Caco-2 (cell line): Measurements from ENCODE around the gene RNF19B. TPM values are rescaled to one million over a fixed set of nuclear protein-coding genes. Genes with fewer than 3 reads are reported as not detected.
A peak's percentile ranks its signal among the peaks of the same experiment; 100 is the strongest.

ENCODE experiments used
- BruUV-seq: library from RNA; stranded (reverse); fragments of 400-500 nt; replicated peaks from 2 replicates; lab custom pipeline; 2021; lab: Mats Ljungman, UMichigan
- CTCF ChIA-PET: fragments of 300-600 bp; sonication (Branson Sonifier 250); formaldehyde crosslinking; loops from one replicate; lab custom pipeline; 2022; ENCODE audit warnings: antibody characterized with exemption; lab: Charles Lee
- POLR2A ChIA-PET: fragments of 300-600 bp; sonication (Branson Sonifier 250); formaldehyde crosslinking; loops from one replicate; lab custom pipeline; 2022; ENCODE audit warnings: antibody characterized with exemption; lab: Charles Lee
- DNase-seq, 2 experiments: peaks; one replicate each; pipeline versions ENCODE4 v3.0.0 to v3.0.0-alpha.2; 2020 to 2022
- H3K27me3 ChIP-seq: replicated peaks from 2 replicates; pipeline ENCODE4 v1.6.0; 2011; ENCODE audit warnings: low read length; ENCODE audit not compliant: control insufficient read depth, insufficient read depth
- H3K36me3 ChIP-seq: 2 replicates; pipeline ENCODE4 v1.5.1; 2011; ENCODE audit warnings: low read length; ENCODE audit not compliant: control insufficient read depth, insufficient read depth
- H3K4me1 ChIP-seq: fragments of 250-450 bp; sonication (Bioruptor Pico); 2 replicates; pipeline ENCODE4 v1.5.1; 2020; ENCODE audit warnings: mild to moderate bottlenecking
- H3K4me3 ChIP-seq: 2 replicates; pipeline ENCODE4 v1.5.1; 2011; ENCODE audit warnings: low read depth, mild to moderate bottlenecking, control low read depth, low read length
- H3K9me3 ChIP-seq: fragments of 250-450 bp; sonication (Bioruptor Pico); 2 replicates; pipeline ENCODE4 v1.5.1; 2020; ENCODE audit warnings: mild to moderate bottlenecking, moderate library complexity
- H3K27ac Mint-ChIP-seq: one replicate; pipeline ENCODE4 v1.8.0; 2022; ENCODE audit warnings: mixed read lengths; ENCODE audit not compliant: unreplicated experiment
- H3K27me3 Mint-ChIP-seq: one replicate; pipeline ENCODE4 v1.8.0; 2022; ENCODE audit warnings: mixed read lengths; ENCODE audit not compliant: insufficient read depth, unreplicated experiment
- H3K36me3 Mint-ChIP-seq: one replicate; pipeline ENCODE4 v1.8.0; 2022; ENCODE audit warnings: mild to moderate bottlenecking, mixed read lengths; ENCODE audit not compliant: insufficient read depth, unreplicated experiment
- H3K4me1 Mint-ChIP-seq: one replicate; pipeline ENCODE4 v1.8.0; 2022; ENCODE audit warnings: low read depth, mixed read lengths; ENCODE audit not compliant: unreplicated experiment
- H3K4me3 Mint-ChIP-seq: one replicate; pipeline ENCODE4 v1.8.0; 2022; ENCODE audit warnings: mild to moderate bottlenecking, moderate library complexity, mixed read lengths; ENCODE audit not compliant: unreplicated experiment
- H3K9me3 Mint-ChIP-seq: one replicate; pipeline ENCODE4 v1.8.0; 2022; ENCODE audit warnings: mixed read lengths; ENCODE audit not compliant: unreplicated experiment
- CTCF ChIP-seq, 2 experiments: fragments of 200-600 bp in 1 of 2; IDR thresholded peaks; 1 replicate in 1 of 2; 2 replicates in 1 of 2; pipeline versions ENCODE4 v1.5.1 to v1.8.0; 2011 to 2022; ENCODE audit warnings: antibody characterized with exemption in 1 of 2, control low read depth in 1 of 2, inconsistent platforms in 1 of 2, low read depth in 1 of 2, low read length in 1 of 2, mild to moderate bottlenecking in 1 of 2, moderate library complexity in 1 of 2; ENCODE audit not compliant: insufficient read depth in 1 of 2, severe bottlenecking in 1 of 2, unreplicated experiment in 1 of 2
- intact Hi-C: fragments of 100-400 bp; cut with micrococcal nuclease; formaldehyde crosslinking; loops from one replicate; pipeline ENCODE4 v1.10.0; 2022; ENCODE audit not compliant: unreplicated experiment
- total RNA-seq: library from RNA; stranded (reverse); gene quantifications from 2 replicates; pipeline ENCODE4 v1.2.3, GENCODE V29; 2022

RNF19B gene
- total RNA-seq, 1 experiment from 2014 or later = 14.5 TPM

GRCh38 chr1:32904797-32905196 lies 59.8 kb downstream of the RNF19B start:
- Mint-ChIP-seq H3K4me1 (no peaks in the 10 kb centered on the region), H3K27me3 (no peaks in the 10 kb centered on the region), H3K9me3 (no peaks in the 10 kb centered on the region), H3K4me3 (no peak overlapping the region), H3K36me3 (no peaks in the 10 kb centered on the region), H3K27ac (no peak overlapping the region)
- TF ChIP-seq CTCF (IDR thresholded peaks at IDR 0.05; ENCODE audit: insufficient read depth in 1 of 2, low read depth in 1 of 2, low read length in 1 of 2, severe bottlenecking in 1 of 2, unreplicated experiment in 1 of 2) = no peak
- CTCF ChIA-PET = no interaction called here
- BruUV-seq = no TSS peak
- no peaks in the 10 kb centered on the region for H3K4me1 ChIP-seq
- intact Hi-C loops = no loop called here
- no peak overlapping the region for H3K4me3 ChIP-seq
- H3K9me3 ChIP-seq = no peaks in the 10 kb centered on the region
- DNase-seq = no peak
- no peaks in the 10 kb centered on the region for H3K36me3 ChIP-seq
- H3K27me3 ChIP-seq = no peaks in the 10 kb centered on the region
- POLR2A ChIA-PET = no interaction called here

- H3K27ac Mint-ChIP-seq = no peak overlapping the region
- no peaks in the 10 kb centered on the region for H3K36me3 Mint-ChIP-seq
- TF ChIP-seq CTCF (IDR thresholded peaks at IDR 0.05; ENCODE audit: insufficient read depth in 1 of 2, low read depth in 1 of 2, low read length in 1 of 2, severe bottlenecking in 1 of 2, unreplicated experiment in 1 of 2) = no peak
- intact Hi-C loops = no loop called here
- POLR2A ChIA-PET = no interaction called here
- H3K9me3 Mint-ChIP-seq = no peaks in the 10 kb centered on the region
- no TSS peak for BruUV-seq
- CTCF ChIA-PET = no interaction called here
- H3K27me3 Mint-ChIP-seq = no peaks in the 10 kb centered on the region
- Histone ChIP-seq H3K4me1 (no peaks in the 10 kb centered on the region), H3K4me3 (no peak overlapping the region), H3K36me3 (no peaks in the 10 kb centered on the region), H3K9me3 (no peaks in the 10 kb centered on the region), H3K27me3 (no peaks in the 10 kb centered on the region)
- no peak overlapping the region for H3K4me3 Mint-ChIP-seq
- H3K4me1 Mint-ChIP-seq = no peaks in the 10 kb centered on the region
- DNase-seq = no peak
These were observed 60.4 kb downstream of the RNF19B start for GRCh38 chr1:32903991-32904785.

GRCh38 chr1:32902535-32902920 lies 62.1 kb downstream of the RNF19B start:
- Mint-ChIP-seq H3K27ac (no peak overlapping the region), H3K9me3 (no peaks in the 10 kb centered on the region), H3K4me1 (no peaks in the 10 kb centered on the region), H3K27me3 (no peaks in the 10 kb centered on the region), H3K36me3 (no peaks in the 10 kb centered on the region), H3K4me3 (peak overlapping the region; percentile 74)
- BruUV-seq = no TSS peak
- intact Hi-C loops = no loop called here
- H3K36me3 ChIP-seq = no peaks in the 10 kb centered on the region
- no peaks in the 10 kb centered on the region for H3K9me3 ChIP-seq
- ChIA-PET POLR2A (no interaction called here), CTCF (interaction anchor here (0.6 kb wide), 2 partner anchors 32 to 154 kb away, joined by 4 read pairs; no protein-coding TSS in a partner anchor)
- no peak for TF ChIP-seq CTCF (IDR thresholded peaks at IDR 0.05; ENCODE audit: insufficient read depth in 1 of 2, low read depth in 1 of 2, low read length in 1 of 2, severe bottlenecking in 1 of 2, unreplicated experiment in 1 of 2)
- no peak overlapping the region for H3K4me3 ChIP-seq
- H3K27me3 ChIP-seq = no peaks in the 10 kb centered on the region
- no peaks in the 10 kb centered on the region for H3K4me1 ChIP-seq
- DNase-seq = no peak
